Renal cortical epithelial cell (primary cell): ENCODE results near the gene RHBG. TPM values are rescaled to one million over a fixed set of nuclear protein-coding genes. Genes with fewer than 3 reads are reported as not detected.

Source experiments
- DNase-seq: peaks from one replicate; pipeline ENCODE4 v3.0.0-alpha.2; 2011; ENCODE audit warnings: low read depth
- total RNA-seq: library from RNA; depleted of rRNA; stranded (reverse); fragments of >200 nt; gene quantifications from 2 replicates; pipeline ENCODE4 v1.2.3, GENCODE V29; 2014

RHBG gene
- total RNA-seq, 1 donor from 2014 or later: 0.55 TPM

DNA sequence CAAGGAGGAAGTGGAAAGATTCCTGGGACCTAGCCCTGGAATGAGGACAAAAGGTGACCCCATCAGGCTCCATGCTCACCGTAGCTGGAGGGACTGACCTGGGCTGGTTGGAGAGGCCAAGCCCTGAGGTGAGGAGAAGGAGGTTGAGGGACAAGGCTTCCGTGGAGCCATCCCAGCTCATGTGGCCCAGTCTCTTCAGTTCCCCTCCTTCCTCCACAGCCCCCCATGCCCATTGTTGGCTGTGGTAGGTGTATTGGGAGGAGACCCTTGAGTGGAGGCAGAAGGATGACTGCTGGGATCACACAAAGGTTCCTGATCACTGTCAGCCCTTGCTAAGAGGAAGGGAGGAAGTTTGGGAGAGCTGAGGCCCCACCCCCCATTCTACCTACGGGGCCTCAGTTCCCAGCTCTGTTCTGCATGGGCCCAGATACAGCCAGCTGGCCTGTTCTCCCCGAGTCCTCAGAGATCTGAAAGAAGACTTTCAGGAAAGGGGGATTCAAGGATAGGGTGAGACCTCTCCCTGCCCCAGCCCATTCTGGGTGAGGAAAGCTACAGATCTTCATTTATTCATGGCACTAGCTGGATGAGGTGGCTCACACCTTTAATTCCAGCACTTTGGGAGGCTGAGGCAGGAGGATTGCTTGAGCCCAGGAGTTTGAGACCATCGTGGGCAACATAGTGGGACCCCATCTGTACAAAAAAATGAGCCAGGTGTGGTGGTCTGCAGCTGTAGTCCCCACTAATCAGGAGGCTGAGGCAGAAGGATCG lies 17.3 kb downstream of the RHBG start:
- no peak for DNase-seq

DNA sequence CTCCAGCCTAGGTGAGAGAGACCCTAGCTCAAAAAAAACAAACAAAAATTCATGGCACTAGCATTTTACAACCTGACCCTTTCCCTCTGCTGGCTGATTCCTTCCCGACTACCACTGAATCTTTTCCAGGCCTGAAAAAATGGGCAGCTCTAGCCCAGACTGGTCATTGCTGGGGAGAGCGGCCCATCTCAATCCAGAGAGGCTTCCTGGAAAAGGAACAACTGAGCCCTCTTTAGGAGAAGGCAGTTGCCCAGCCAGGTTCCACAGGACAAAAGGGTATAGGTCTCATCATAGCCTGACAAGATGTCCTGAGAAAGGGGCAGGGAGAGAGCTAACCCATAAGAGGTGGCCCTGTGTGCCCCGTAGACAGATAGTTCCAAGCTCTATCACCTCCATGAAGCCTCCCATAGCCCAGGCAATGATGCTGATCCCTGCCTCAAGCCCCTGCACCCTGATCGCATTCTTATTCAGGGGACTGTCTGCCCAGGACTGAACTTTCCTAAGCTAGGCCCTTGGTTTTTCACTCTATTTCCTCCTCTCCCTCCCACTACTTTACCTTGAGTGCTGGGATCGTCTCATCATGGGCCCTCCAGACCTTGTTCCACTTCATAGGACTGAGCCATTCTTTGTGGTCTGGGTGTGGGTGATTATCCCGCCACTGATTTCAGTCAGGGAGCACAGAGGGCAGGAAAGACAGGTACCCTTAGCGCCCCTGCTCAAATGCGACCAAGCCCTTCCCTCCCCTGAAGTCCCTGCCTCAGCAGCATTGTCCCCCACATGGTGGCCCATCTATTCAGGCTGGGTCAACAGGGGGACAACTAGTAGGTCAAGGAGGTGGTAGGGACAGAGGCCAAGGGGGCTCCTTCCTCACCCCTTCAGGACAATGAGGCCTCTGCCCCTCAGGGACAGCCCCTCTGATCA lies 18.2 kb downstream of the RHBG start:
- no peak for DNase-seq

DNA sequence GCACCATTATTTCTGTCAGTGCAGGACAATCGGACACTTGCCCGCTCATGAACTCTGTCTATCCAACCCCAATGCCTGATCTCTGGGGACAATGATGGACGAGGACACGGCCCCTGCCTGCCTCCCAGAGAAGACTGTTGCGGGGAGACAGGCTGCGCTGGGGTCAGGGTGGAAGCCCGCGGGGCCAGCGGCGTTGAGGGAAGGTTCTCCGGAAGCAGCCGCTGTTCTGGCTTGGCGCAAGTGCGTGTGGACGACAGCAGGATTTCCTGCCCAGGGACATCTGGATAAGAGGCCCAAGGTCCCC lies 18.8 kb downstream of the RHBG start:
- DNase-seq: no peak

DNA sequence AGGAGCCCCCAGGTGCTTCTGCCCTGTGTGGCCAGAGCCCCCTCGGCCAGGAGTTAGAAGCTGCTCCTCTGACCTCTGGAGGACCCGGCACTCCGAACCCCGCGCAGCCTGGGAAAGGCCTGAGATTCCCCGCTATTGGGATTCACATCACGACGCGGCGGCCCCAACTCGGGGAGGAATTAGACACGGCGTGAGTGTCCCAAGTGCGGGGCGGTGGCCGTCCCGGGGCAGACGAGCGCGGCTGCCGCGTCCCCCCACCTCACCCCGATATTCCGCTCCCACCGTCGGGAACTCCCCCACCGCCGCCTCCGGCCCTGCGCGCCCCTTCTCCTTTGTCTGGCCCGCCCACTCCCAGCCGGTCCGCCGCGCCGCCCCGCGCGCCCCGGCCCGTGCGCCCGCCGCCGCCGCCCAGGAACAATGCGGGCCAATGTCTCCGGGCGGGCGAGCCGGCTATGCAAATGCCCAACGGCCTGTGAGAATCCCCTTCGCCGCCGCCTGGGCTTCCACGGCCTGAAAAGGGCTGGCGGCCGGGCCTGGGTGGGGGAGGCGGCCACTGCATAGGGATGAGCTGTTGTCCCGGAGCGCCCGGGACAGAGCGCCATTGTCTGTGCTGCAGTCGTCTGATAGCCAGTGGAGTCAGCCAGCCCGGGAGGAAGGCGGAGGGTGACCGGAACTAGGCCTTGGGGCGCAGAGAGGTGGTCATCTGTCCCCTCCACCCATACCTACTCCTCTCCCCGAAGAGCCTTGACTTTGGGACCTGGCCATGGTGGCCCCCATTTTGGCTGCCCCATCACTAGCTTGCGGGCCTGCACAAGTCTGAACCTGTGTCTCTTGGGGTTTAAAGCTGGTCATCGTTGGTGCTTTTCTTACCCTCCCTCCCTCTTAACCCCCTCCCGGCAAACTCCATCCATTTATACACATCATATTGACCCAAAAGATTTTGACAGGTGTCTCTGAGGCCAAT lies 19.4 kb downstream of the RHBG start:
- no peak for DNase-seq

DNA sequence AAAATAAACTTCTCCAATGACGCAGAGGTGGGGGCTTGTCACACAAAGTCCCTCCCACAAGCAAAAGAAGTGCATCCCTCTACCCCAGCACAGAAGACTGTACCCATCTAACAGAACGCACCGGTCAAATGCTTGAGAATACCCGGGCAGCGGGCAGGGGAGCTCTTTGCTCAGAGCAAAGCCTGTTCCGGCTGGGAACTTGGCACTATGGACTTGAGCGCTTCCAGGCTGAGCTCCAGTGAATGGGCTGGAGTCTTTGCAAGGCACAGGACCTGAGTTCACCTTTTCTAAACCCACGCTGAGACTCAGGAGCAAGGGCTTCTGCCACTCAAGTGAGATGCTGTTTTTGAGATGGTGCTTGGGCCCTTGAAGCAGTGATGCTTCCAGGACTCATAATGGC lies 20.3 kb downstream of the RHBG start:
- DNase-seq: no peak

DNA sequence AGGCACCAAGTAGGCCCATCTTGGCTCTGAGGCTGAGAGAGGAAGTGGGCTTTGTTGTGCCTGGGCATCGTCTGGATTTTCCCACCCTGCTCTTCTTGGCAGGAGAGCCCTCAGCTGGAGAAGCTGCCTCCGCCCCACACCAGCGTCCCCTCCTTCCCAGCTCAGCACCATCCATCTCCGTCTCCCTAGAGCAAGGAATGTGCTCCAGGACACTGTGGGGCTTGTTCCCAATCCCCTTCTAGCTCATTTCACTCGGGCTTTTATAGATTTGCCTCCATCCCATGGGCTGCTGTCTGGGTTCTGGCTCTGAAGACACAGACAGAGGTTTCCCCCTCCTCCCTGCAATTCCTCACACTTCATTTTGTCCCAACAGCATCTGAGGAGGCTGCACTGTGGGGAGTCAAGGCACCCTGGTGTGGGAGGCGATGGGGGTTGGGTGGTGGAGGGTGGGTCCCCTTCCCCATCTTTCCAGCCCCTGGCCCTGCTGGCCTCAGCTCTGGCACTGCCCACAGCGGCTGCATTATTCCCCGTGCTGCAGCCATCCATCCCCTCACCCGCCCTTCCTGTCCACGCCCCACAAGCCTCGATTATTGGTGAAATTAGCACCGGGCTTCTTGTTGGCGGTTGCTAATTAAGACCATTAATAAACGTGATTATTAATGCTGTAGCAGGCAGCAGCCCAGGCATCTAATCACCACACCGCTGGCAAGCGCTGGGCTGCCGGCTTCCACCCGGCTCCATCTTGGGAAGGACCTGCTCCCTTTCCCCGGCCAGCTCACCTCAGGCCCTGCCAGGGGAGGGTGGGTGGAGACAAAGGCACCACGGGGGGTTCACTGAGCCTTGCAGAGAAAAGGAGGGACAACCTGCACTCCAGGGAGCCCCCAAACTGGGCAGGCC lies 21.7 kb downstream of the RHBG start:
- DNase-seq: no peak

DNA sequence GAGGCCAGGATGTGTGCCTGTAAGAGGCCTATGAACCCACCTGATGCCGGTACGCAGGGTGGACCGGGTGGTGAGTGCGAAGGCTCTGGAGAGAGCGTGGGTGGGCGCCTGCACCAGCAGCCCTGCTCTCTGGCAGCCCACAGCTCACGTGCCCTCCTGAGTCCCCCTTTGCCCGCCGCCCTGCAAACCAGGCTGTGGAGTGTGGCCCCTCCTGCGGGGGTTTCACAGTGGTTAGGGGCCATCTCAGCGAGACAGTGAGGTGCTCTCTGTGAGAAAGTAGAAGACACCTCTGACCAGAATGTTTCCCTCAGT lies 22.3 kb downstream of the RHBG start:
- no peak for DNase-seq

DNA sequence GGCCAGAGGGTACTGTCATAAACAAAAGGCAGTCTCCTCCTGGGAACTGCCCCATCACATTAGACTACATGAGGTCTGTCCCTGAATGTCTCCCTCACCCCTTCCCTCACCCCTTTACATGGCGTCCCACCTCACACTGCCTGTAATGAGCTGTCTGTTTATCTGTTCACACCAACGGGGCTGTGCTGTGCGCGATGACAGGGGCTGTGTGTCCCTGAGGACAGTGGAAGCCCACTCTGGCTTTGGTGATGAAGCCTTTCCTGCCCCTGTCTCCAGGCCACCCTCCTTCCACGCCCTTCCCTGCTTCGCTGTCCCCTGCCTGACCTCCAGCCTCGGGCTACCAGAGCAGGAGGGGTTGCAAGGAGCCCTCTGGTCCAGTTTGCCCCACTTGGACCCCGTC lies 22.7 kb downstream of the RHBG start:
- no peak for DNase-seq

DNA sequence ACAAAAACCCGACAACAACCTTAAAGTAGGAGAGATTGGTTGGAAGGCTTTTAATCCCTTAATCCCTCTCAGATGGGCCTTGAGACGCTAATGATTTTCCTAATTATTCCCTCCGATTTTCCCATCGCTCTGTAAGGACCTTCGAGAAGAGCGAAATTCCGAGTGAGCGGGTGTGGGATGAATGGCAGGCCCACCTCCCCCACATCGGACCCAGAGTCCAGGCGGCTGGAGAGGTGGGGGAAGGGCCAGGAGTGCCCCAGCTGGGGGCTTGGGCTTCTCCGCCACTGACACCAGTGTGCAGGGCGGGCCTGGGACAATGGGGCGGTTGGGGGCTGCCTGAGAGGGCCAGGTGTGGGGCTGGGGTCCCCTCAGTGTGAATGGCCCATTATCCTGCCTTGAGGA lies 23.4 kb downstream of the RHBG start:
- DNase-seq: no peak

DNA sequence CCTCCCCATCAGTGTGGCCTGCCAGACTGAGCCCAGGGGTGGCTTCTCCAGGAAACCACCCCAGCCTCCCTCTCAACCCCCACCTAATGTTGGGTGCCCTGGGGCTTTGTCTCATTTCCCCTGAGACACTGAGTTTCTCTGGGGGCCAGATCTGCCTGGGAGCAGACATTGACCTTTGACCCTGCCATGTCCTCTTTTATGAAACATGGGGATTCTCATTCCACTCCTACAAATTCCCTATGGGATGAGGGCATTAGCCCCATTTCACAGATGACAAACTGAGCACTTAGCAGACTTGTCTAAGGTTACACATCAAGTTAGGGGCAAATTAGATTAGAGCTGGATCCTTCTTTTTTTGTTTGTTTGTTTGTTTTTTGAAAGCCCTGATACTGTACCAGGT lies 24.1 kb downstream of the RHBG start:
- DNase-seq: no peak

DNA sequence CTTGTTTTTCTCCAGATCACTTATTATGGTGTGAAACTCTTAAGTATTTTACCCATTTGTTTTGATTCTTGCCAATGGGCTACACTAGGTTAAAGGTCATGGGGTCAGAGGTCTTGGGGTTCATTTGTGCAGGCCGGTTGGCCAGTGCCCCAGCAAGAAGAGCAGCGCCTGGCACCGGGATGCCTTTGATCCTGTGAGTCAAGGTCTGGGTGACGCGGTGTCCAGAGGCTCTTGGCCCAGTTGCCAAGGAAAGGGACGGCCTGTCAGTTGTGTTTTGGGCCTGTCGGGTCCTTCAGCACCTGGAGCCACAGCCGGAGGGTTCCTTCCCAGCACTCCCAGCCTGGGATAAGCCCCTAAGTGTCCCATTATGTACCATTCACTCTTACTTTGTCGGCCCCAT lies 25.1 kb downstream of the RHBG start:
- no peak for DNase-seq

DNA sequence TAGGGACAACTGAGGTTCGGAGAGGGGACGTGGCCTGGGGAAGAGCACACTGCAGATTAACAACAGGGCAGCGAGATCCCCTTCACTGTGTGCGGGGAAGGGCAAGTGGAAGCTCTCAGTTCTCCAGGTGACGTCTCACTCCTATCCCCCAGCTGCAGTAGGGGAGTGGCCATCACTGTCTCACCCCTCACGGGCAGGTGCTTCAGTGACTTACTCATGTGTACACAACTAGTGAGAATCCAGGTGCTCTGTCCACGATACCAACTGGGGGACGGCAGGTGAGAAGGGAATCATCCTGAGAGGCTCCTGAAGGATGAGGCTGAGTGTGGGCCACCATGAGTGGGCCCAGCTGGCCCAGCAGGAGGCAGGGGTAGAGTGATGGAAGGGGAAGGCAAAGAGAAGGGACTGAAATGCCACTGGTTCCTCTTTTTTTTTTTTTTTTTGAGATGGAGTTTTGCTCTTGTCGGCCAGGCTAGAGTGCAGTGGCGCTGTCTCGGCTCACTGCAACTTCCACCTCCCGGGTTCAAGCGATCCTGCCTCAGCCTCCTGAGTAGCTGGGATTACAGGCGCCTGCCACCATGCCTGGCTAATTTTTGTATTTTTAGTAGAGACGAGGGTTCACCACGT lies 25.9 kb downstream of the RHBG start:
- DNase-seq: no peak

DNA sequence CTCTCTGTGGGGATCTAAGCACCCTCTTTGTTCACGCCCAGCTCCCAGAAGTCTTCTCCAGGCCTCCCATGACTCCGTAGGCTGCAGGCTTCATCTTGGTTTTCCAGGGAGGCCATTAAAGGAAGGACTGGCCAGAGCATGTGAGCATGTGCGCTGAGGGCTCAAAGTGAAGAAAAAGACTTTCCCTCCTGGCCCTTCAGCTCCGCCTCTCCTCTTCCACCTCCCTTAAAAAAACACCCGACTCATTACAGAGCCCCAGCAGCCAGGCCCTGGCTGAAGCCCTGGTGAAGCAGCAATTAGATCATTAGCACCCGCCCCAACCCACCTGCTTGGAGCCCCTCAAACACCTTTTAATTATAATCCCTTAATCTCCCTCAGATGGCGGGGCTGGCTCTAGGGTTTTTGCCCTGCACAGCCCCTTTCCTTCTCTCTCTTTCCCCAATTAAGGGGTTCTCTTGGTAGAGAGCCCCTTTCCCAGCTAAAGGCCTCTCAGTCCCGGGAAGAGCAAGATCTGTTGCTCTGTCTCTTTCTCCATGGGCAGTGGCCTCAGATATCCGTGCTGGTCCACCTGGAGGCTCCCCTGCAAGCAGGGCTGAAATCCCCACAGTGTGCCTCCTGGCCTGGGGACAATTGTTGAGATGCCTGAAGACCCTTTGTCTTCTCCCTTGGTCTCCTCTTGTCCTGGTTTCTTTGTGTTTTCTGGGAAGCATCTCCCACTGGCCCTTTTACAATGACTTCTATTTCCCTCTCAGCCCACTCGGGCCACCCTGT lies 30.5 kb downstream of the RHBG start:
- no peak for DNase-seq

DNA sequence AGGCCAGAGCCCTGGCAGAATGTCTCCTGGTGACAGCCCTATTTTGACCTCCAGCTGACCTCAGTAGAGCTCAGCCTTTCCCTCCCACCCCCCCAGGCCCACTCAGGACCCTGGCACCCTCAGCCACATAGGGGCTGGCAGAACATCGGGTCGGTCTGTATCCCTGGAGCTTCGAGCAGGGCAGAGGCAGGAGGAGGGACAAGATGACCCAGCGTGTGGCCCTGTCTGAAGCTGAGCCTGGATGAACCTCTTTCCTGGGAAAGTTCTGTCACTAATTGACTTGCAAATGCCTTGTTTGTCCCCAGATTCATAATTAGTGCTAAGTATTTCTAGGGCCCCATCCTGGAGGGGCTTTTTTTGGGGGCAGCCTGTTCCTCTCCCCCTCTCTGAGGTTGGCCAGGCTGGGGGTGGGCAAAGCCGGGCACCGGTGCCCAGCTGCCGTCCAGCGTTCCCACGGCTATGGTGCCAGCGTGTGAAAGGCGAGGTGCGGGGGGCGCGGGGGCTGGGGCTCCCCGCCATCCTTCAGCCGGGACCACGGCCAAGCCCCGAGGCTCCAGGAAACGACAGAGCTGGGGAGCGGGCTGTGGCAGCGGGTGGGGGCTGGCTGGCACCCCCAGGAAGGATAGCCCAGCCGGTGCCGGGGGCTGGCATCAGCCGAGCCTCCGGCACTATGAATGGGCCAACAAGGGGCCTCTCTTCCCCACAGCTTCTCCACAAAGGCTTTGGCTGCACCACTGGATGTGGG lies 31.4 kb downstream of the RHBG start:
- DNase-seq: no peak

DNA sequence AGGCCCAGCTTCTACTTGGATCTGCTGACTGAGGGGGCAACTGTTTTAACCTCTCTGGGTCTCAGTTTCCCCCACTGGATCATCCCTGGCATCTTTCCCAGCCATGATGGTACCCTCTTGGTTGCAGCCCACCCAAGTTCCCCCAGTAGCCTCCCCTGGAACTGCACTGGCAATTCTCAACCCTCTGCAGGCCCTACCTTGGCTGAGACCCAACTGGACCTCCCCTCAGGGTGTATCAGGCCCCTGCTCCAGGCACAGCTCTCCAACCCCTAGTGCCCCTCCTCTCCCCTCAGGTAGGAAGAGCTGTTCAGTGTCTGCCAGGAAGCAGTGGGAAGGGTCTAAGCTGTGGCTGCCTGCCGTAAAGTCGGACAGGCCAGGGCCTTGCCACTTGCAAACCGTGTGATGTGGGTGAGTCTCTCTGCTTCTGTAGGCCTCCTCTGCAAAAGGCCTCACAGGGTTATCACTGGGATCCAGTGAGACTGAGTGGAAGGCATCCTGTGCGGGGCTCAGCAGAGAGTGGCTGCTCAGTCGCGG lies 32.1 kb downstream of the RHBG start:
- no peak for DNase-seq

DNA sequence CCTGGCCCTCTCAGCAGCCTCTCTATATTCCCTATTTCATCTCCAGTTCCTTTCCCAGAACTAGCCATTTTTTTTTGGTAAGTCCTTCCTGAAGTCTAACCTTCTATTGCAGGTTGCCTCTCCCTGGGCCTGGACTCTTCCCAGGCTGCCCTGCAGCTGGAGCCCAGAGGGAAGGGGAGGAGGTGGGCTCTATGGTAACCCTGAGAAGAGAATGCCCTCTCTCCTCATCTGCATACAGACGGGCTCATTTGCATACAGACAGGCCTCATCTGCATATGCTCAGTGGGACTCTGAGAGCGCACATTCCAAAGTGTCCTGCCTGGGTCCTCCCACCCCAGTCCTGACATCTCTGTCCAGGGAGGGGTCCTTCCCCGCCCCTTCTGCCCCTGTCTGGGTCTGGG lies 32.7 kb downstream of the RHBG start:
- DNase-seq: no peak

DNA sequence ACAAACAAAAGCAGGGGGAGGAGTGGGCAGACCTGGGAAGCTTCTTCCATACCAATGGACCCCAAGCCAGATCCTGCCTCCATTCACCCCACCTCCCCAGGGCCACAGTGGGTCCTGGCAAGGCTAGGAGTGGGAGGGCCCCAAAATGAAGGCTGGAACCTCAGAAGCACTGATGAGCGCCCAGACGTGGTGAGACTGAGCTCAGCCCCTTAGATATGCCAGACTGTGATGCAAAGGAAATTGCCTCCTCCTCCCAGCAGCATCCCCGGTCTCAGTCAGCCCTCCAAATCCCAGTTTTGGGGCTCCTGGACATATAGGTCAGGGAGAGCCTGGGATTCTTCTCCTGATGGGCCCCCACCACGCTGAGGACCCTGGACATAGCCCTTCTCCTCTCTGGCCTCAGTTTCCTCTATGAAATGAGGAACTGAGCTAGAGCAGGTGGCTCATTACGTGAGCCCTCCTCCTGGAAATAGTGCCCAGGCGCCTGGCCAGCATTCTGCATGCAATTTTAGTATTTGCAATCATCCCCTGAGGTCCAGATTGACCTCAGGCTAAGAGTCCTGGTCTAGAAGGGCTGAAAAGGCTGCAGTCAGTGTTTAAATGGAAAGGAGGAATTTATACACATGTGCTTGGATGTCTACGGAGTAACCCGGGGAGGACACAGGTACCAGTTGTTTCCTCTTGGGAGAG lies 33.5 kb downstream of the RHBG start:
- DNase-seq: no peak

DNA sequence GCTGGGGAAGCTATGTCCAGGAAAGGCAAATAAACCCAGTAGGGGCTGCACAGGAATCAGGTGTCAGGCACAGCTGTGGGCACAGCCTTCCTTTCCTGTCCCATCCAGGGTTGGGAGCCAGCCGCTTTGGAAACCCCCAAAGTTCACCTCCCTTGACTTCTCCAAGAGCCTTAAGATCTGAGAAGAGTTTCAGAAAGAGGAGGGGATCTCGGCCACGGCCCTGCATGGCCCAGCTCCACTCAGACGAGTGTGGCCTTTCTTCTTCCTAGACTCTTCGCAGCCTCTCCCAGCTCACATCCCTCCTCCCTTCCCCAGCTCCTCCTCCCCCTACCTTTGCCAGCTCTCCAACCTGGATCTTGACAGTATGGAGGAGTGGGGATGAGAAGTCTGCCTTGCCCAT lies 36.7 kb downstream of the RHBG start:
- no peak for DNase-seq
